ENCODE measurements around the gene FOXR1.
A peak's percentile ranks its signal among the peaks of the same experiment; 100 is the strongest.

FOXR1 gene

GRCh38 chr11:118971646-118972045 is at the start of gene FOXR1:
Gene FOXR1 (plus strand): TSS chr11:118971761. CDS start chr11:118971932, 171 bp downstream.
- no peak for DNase-seq

- no peak for DNase-seq
These were observed 49.4 kb upstream of the FOXR1 start for GRCh38 chr11:118921929-118922744.

- no peak for DNase-seq
These were observed 48.6 kb upstream of the FOXR1 start for GRCh38 chr11:118922745-118923627.

- no peak for DNase-seq
These were observed 47.6 kb upstream of the FOXR1 start for GRCh38 chr11:118923721-118924587.

GRCh38 chr11:118924591-118925585 is 46.7 kb upstream of the FOXR1 start:
- peak; percentile 79 for DNase-seq

- DNase-seq, result no peak
These were observed 43.9 kb upstream of the FOXR1 start for GRCh38 chr11:118927554-118928100.

- DNase-seq, result peak; percentile 98
These were observed 43.3 kb upstream of the FOXR1 start for GRCh38 chr11:118928101-118928869.

GRCh38 chr11:118928870-118929500 is 42.6 kb upstream of the FOXR1 start:
- DNase-seq, result peak; percentile 94

GRCh38 chr11:118929501-118930093 is 42.0 kb upstream of the FOXR1 start:
- no peak for DNase-seq

- peak; percentile 87 for DNase-seq
These were observed 41.4 kb upstream of the FOXR1 start for GRCh38 chr11:118930094-118930712.

GRCh38 chr11:118931571-118931970 is 40.0 kb upstream of the FOXR1 start:
- DNase-seq, result no peak

- peak; percentile 76 for DNase-seq
These were observed 38.1 kb upstream of the FOXR1 start for GRCh38 chr11:118933486-118933885.

- DNase-seq, result no peak
These were observed 36.2 kb upstream of the FOXR1 start for GRCh38 chr11:118935376-118935775.

- no peak for DNase-seq
These were observed 32.8 kb upstream of the FOXR1 start for GRCh38 chr11:118938491-118939403.

- no peak for DNase-seq
These were observed 32.1 kb upstream of the FOXR1 start for GRCh38 chr11:118939404-118939915.

GRCh38 chr11:118939953-118940598 is 31.5 kb upstream of the FOXR1 start:
- DNase-seq, result no peak

GRCh38 chr11:118947091-118947490 is 24.5 kb upstream of the FOXR1 start:
- DNase-seq, result no peak
